GM19035 (cell line): ENCODE data around the gene GPC5.
"Not testable (repeated sequence)": the region's sequence is repeated elsewhere in the genome, so short reads cannot be mapped to it uniquely, and the experiment has no call there.

Experiments used
- ATAC-seq: cut with Tn5 transposase; IDR thresholded peaks from one replicate; pipeline ENCODE4 v1.9.1; 2021; ENCODE audit not compliant: unreplicated experiment

GPC5 gene

GRCh38 chr13:92682832-92683517 is 1284.6 kb downstream of the GPC5 start:
- no peak for ATAC-seq

DNA sequence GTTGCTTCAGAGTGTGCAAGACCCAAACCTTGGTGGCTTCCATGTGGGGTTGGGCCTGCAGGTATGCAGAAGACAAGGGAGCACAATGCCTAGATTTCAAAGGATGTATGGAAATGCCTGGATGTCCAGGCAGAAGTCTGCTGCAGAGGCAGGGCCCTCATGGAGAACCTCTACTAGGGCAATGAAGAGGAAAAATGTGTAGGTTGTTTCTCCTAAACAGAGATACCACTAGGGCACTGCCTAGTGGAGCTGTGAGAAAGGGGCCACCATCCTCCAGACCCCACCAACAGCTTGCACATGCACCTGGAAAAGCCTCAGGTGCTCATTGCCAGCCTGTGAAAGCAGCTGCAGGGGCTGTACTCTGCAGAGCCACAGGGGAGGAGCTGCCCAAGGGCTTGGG is 1295.6 kb downstream of the GPC5 start:
- no peak for ATAC-seq

GRCh38 chr13:92695827-92696226 is 1297.4 kb downstream of the GPC5 start:
- not testable (repeated sequence) for ATAC-seq

DNA sequence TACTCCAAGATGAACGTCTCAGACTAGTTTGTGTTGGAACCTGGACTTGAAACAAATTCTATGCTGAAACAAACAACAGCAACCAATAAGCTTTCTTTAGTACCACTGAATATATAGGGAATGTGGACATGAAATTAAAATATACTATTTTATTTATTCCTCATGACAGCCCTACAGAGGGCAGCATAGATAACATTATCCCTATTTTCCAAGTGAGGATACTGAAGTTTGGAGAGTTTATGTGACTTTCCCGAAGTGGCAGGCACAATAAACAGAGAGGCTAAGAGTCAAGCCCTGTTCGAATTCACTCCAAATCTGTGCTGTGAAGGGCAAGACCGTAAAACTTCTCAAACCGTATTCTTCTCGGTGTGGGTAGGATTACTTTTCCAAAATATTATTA is 1318.3 kb downstream of the GPC5 start:
- no peak for ATAC-seq

DNA sequence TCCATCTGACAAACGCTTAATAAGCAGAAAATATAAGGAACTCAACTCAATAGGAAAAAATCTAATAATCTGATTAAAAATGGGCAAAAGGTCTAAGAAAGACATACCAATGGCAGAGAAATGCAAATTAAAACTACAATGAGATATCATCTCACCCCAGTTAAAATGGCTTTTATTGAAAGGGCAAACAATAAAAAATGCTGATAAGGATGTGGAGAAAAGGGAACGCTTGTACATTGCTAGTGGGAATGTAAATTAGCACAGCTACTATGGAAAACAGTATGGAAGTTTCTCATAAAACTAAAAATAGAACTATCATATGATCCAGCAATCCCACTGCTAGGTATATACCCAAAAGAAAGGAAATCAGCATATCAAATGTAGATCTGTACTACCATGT is 1319.4 kb downstream of the GPC5 start:
- ATAC-seq: no peak

GRCh38 chr13:92719868-92720267 is 1321.4 kb downstream of the GPC5 start:
- no peak for ATAC-seq

DNA sequence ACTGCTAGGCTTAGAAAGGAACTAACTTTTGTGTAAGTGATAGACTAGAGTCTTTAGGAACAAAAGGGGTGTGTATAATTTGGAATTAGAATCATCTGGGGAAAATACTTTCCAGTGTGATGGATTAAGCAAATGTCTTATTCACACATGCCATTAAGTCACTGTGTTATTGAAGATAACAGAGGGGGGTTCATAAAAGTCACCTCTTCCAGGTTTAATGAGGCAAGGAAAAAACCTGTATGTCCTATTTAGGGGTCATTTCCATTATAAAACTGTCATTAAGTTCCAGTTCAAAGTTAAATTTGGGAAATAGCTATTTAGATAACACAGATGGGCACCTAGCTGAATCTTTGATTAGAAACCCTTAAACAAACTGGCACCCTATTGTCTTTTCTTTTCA is 1323.2 kb downstream of the GPC5 start:
- no peak for ATAC-seq

DNA sequence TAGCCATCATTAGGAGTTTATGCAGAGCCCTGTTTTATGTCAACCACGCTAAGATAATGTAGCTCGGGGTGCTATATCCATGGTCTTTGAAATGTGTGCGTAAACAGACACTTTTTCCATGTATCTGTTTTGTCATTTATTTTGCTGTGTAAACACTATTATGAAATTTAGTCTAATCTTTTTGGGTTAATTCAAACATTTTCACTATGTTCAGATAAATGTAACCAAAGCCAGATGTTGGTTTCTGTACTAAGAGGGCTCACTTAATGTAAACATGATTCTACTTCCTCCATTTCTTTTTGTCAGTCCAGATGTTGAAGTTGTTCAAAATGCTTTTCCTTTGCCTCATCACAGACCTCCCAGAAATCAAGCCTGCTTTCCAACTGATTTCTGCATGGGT is 1328.7 kb downstream of the GPC5 start:
- ATAC-seq: no peak

DNA sequence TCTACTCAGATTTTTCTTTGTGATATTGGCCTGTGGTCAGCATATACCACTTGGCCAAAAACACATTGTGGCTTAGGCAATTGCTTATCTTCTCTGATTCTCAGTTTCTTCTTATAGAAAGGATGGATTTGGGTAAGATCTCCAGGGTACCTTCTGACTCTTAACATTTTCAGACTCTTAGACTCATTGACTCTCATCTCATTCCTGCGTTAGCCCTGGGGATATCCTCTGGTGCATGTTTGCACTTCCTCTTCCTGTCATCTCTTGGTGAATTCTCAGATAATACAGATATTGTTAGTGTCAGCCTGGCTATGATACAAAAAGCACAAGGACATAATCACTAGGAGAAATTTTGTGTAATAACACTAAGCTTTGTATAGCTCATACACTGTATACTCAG is 1335.6 kb downstream of the GPC5 start:
- no peak for ATAC-seq

- ATAC-seq: no peak
Observed at GRCh38 chr13:92734545-92734944, 1336.1 kb downstream of the GPC5 start.

- no peak for ATAC-seq
Observed at GRCh38 chr13:92735909-92736308, 1337.5 kb downstream of the GPC5 start.

- no peak for ATAC-seq
Observed at GRCh38 chr13:92739306-92739818, 1340.9 kb downstream of the GPC5 start.

DNA sequence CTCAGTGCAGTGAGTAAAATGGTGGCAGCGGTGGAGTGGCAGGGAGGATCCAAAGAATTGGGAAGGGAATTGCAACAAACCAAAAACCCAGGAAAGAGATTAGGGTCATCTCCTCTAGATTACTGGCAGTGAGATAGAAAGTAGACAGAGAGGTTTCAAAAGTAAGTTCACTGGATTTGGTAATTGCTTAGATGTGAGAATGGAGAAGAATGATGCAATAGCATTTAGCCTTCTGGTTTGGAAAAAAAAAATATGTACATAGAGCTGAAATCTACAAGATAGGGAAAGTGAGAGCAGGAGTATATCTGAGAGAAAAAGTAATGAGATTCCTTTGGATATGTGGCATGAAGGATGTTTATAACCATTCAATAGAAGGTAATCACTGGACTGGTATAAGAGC is 1345.6 kb downstream of the GPC5 start:
- ATAC-seq: no peak

DNA sequence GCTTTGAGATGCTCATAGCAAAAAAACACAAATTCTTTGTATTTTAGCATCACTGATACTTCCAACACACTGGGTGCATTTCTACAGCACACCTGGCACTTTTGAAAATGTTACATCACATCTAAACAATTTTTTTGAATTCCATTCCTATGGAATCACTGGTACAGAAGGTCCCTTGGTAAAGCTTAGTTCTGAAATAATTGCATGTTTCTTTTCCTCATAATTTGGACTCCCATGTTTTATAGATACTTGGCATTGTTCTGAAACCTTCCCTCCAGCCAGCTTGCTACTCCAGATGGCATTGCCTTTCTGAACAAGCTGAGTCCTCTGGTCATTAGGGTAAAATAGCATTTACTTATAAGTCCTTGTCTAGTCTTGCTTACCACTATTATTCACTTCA is 1346.8 kb downstream of the GPC5 start:
- ATAC-seq: no peak

DNA sequence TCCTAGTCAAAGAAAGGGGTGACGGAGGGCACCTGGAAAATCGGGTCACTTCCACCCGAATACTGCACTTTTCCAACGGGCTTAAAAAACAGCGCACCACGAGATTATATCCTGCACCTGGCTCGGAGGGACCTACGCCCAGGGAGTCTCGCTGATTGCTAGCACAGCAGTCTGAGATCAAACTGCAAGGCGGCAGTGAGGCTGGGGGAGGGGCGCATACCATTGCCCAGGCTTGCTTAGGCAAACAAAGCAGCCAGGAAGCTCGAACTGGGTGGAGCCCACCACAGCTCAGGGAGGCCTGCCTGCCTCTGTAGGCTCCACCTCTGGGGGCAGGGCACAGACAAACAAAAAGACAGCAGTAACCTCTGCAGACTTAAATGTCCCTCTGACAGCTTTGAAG is 1354.3 kb downstream of the GPC5 start:
- not testable (repeated sequence) for ATAC-seq

DNA sequence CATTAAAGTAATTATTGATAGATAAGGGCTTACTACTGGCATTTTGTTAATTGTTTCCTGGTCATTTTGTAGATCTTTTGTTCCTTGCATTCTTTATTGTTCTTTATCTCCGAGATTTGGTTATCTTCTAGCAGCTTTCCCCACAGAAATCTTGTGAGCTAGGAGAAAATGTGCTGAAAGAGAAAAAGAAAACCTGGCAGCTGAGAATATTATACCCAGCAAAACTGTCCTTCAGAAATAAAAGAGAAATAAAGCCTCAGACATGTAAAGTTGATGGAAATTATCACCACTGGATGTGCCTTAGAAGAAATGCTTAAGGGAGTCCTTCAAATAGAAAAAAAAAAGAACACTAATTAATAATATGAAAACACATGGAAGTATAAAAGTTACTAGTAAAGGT is 1363.3 kb downstream of the GPC5 start:
- no peak for ATAC-seq

DNA sequence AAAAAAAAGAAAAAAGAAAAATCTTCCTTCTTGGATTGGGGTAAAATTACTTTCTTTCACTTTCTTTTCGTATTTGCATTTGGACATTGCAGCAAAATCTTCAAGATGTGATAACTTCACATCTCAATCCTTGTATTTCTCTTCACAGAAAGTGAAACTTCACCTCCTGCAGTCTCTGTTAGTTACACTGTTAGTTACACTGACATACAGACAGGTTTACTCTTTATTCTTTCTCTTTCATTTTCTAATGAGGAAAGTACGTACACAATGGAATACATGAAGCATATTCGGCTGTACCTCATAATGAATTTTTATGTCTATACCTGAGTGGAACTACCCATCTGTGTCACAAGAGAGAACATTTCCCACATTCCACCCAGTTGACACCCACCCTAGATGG is 1369.0 kb downstream of the GPC5 start:
- no peak for ATAC-seq

DNA sequence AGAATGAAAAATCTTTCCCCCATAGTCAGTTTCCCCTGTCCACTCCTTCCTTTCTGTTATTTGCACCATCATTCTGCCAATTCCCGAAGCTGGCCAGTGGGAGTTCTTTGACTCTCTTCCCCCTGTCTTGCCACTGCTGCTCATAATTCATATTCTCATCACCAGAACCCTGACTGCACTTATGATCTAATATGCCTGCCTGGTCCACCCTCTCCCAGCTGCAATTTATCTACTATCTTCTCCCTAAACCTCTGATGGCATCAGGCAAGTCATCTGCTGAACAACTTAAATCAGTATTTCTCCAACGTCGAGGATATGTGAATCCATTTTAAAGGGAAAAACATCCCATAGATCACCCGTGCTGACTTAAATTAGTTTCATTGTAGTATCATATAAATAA is 1370.2 kb downstream of the GPC5 start:
- no peak for ATAC-seq

- no peak for ATAC-seq
Observed at GRCh38 chr13:92769046-92769445, 1370.6 kb downstream of the GPC5 start.

GRCh38 chr13:92775658-92776057 is 1377.2 kb downstream of the GPC5 start:
- no peak for ATAC-seq

DNA sequence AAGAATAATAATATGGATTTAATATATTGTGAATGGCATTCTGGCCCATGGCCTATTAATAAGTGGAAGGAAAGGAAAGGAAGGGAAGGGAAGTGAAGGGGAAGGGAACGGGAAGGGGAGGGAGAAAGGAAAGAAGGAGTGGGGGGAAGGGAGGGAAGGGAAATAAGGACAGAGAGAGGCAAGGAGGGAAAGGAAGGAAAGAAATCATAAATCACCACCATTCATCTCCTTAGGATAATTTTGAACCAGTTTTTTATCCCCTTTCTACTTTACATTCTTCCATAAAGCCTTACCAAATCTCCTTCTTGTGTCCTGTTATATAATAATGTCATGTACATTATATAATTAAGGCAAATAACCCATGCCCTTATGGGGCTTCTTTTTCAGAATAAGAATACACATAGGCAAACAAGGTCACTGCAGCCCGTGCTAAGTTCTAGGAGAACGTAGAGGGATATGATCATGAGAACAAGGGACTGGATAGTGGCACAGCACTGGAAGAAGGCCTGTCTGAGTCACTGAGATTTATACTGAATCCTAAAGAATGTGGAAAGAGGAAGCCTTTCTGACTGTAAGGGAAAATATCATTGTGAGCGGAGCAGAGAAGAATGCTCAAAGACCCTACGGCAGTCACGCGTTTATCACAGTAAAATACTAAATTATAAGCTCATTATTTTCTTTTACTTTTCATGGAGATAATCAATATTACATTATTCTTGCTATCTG is 1383.7 kb downstream of the GPC5 start:
- ATAC-seq: no peak

DNA sequence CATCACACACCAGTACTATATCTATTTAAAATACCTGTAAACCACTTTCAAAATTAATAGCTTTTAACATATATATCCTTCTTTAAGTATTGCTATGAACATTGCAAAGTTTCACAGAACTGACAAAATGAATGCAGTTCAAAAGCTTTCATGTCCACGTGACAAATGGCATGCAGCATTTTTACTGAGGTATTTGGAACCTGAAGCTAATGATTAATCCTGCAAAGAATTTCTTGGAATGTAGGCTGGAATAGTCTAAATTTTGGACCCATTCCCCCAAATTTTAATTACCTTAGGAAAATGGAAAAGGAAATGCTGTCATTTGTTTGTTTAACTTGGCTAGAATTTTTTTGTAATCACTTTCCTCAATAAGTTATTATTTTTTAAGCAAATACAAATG is 1404.4 kb downstream of the GPC5 start:
- ATAC-seq: no peak

DNA sequence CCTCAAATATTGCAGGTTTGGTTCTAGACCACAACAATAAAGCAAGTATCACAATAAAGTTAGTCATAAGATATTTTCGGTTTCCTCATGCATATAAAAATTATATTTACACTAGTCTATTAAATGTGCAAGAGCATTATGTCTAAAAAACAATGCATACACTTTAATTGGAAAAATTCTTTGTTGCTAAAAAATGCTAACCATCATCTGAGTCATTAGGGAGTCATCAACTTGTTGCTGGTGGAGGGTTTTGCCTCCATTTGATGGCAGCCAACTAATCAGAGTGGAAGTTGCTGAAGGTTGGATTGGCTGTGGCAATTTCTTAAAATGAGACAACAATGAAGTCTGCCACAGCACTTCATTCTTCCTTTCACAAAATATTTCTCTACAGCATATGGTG is 1405.9 kb downstream of the GPC5 start:
- no peak for ATAC-seq
